ENCODE measurements around the gene ME2. TPM values are rescaled to one million over a fixed set of nuclear protein-coding genes. Genes with fewer than 3 reads are reported as not detected.
"Not testable (repeated sequence)": the region's sequence is repeated elsewhere in the genome, so short reads cannot be mapped to it uniquely, and the experiment has no call there.

ME2 gene
- total and polyA plus RNA-seq, 4 donors: 13.5 to 41.3 (median 35.2) TPM

GRCh38 chr18:50969448-50969847 is 90.5 kb downstream of the ME2 start:
- H3K9me3 ChIP-seq (ENCODE audit: control insufficient read depth, low read length): no peaks in the 10 kb centered on the region
- DNase-seq (no peak), ATAC-seq (ENCODE audit: low FRiP score) (no peak)
- H3K27ac ChIP-seq (ENCODE audit: low read depth in 1 of 2, low read length in 2 of 2): no peak overlapping the region
- no peaks in the 10 kb centered on the region for H3K36me3 ChIP-seq (ENCODE audit: control insufficient read depth in 1 of 2, insufficient read depth in 2 of 2, low read length in 1 of 2)
- H3K4me1 ChIP-seq (ENCODE audit: control insufficient read depth in 1 of 2, insufficient read depth in 2 of 2, low read length in 2 of 2): peaks cover 0 to 7% of the 10 kb centered on the region in 2 donors
- no peak overlapping the region for H3K4me3 ChIP-seq (ENCODE audit: low read length in 2 of 2)
- H3K27me3 ChIP-seq (ENCODE audit: control insufficient read depth in 1 of 2, insufficient read depth in 2 of 2, low read length in 1 of 2): no peaks in the 10 kb centered on the region
- intact Hi-C loops (cut with DNase I): loop anchor here (5.0 kb wide), 2 partner anchors 63 to 83 kb away; partner anchors contain the start of gene SMAD4 (in 1 of the 2)
- 81 to 85% methylated on average over 5 of the region's 5 CpGs for WGBS, 2 donors

GRCh38 chr18:50970006-50970405 is 91.1 kb downstream of the ME2 start:
- Histone ChIP-seq H3K9me3 (ENCODE audit: control insufficient read depth, low read length) (no peaks in the 10 kb centered on the region), H3K36me3 (ENCODE audit: control insufficient read depth in 1 of 2, insufficient read depth in 2 of 2, low read length in 1 of 2) (peaks cover 0 to 2% of the 10 kb centered on the region in 2 donors), H3K27me3 (ENCODE audit: control insufficient read depth in 1 of 2, insufficient read depth in 2 of 2, low read length in 1 of 2) (no peaks in the 10 kb centered on the region), H3K4me1 (ENCODE audit: control insufficient read depth in 1 of 2, insufficient read depth in 2 of 2, low read length in 2 of 2) (peaks cover 0 to 7% of the 10 kb centered on the region in 2 donors), H3K27ac (ENCODE audit: low read depth in 1 of 2, low read length in 2 of 2) (no peak overlapping the region), H3K4me3 (ENCODE audit: low read length in 2 of 2) (no peak overlapping the region)
- ATAC-seq (ENCODE audit: low FRiP score): no peak
- intact Hi-C loops (cut with DNase I): no loop called here
- 35 to 44% methylated on average over 2 of the region's 2 CpGs for WGBS, 2 donors
- no peak for DNase-seq

- H3K4me3 ChIP-seq (ENCODE audit: low read length in 2 of 2); H3K27me3 ChIP-seq (ENCODE audit: control insufficient read depth in 1 of 2, insufficient read depth in 2 of 2, low read length in 1 of 2); H3K9me3 ChIP-seq (ENCODE audit: control insufficient read depth, low read length); DNase-seq; H3K27ac ChIP-seq (ENCODE audit: low read depth in 1 of 2, low read length in 2 of 2); H3K4me1 ChIP-seq (ENCODE audit: control insufficient read depth in 1 of 2, insufficient read depth in 2 of 2, low read length in 2 of 2); H3K36me3 ChIP-seq (ENCODE audit: control insufficient read depth in 1 of 2, insufficient read depth in 2 of 2, low read length in 1 of 2); intact Hi-C loops (cut with DNase I); ATAC-seq (ENCODE audit: low FRiP score): not testable (repeated sequence)
- 77 to 85% methylated on average over 5 of the region's 5 CpGs for WGBS, 2 donors
These were observed 93.5 kb downstream of the ME2 start for GRCh38 chr18:50972404-50972803.

GRCh38 chr18:50973367-50974126 is 94.6 kb downstream of the ME2 start:
- no peaks in the 10 kb centered on the region for H3K27me3 ChIP-seq (ENCODE audit: control insufficient read depth in 1 of 2, insufficient read depth in 2 of 2, low read length in 1 of 2)
- WGBS, 2 donors: 78 to 82% methylated on average over 4 of the region's 4 CpGs
- no peak overlapping the region for H3K4me3 ChIP-seq (ENCODE audit: low read length in 2 of 2)
- ATAC-seq (ENCODE audit: low FRiP score): no peak
- H3K36me3 ChIP-seq (ENCODE audit: control insufficient read depth in 1 of 2, insufficient read depth in 2 of 2, low read length in 1 of 2): peaks cover 0 to 4% of the 10 kb centered on the region in 2 donors
- intact Hi-C loops (cut with DNase I): no loop called here
- H3K27ac ChIP-seq (ENCODE audit: low read depth in 1 of 2, low read length in 2 of 2): no peak overlapping the region
- peaks cover 0 to 7% of the 10 kb centered on the region in 2 donors for H3K4me1 ChIP-seq (ENCODE audit: control insufficient read depth in 1 of 2, insufficient read depth in 2 of 2, low read length in 2 of 2)
- DNase-seq: no peak
- no peaks in the 10 kb centered on the region for H3K9me3 ChIP-seq (ENCODE audit: control insufficient read depth, low read length)

- ATAC-seq (ENCODE audit: low FRiP score) (no peak), DNase-seq (no peak)
- WGBS, 2 donors: 81 to 95% methylated on average over 5 of the region's 5 CpGs
- Histone ChIP-seq H3K4me1 (ENCODE audit: control insufficient read depth in 1 of 2, insufficient read depth in 2 of 2, low read length in 2 of 2) (no peaks in the 10 kb centered on the region), H3K4me3 (ENCODE audit: low read length in 2 of 2) (no peak overlapping the region), H3K27me3 (ENCODE audit: control insufficient read depth in 1 of 2, insufficient read depth in 2 of 2, low read length in 1 of 2) (no peaks in the 10 kb centered on the region), H3K36me3 (ENCODE audit: control insufficient read depth in 1 of 2, insufficient read depth in 2 of 2, low read length in 1 of 2) (peaks cover 0 to 7% of the 10 kb centered on the region in 2 donors), H3K27ac (ENCODE audit: low read depth in 1 of 2, low read length in 2 of 2) (no peak overlapping the region), H3K9me3 (ENCODE audit: control insufficient read depth, low read length) (no peaks in the 10 kb centered on the region)
- intact Hi-C loops (cut with DNase I): no loop called here
These were observed 98.3 kb downstream of the ME2 start for GRCh38 chr18:50977037-50977760.

- intact Hi-C loops (cut with DNase I): no loop called here
- peaks cover 3 to 4% of the 10 kb centered on the region in 2 donors for H3K36me3 ChIP-seq (ENCODE audit: control insufficient read depth in 1 of 2, insufficient read depth in 2 of 2, low read length in 1 of 2)
- ATAC-seq (ENCODE audit: low FRiP score) (no peak), DNase-seq (no peak)
- H3K4me1 ChIP-seq (ENCODE audit: control insufficient read depth in 1 of 2, insufficient read depth in 2 of 2, low read length in 2 of 2): no peaks in the 10 kb centered on the region
- H3K9me3 ChIP-seq (ENCODE audit: control insufficient read depth, low read length): no peaks in the 10 kb centered on the region
- no peak overlapping the region for H3K27ac ChIP-seq (ENCODE audit: low read depth in 1 of 2, low read length in 2 of 2)
- H3K4me3 ChIP-seq (ENCODE audit: low read length in 2 of 2): no peak overlapping the region
- 76 to 83% methylated on average over 1 of the region's 1 CpG for WGBS, 2 donors
- H3K27me3 ChIP-seq (ENCODE audit: control insufficient read depth in 1 of 2, insufficient read depth in 2 of 2, low read length in 1 of 2): no peaks in the 10 kb centered on the region
These were observed 102.5 kb downstream of the ME2 start for GRCh38 chr18:50981381-50981780.

- H3K9me3 ChIP-seq (ENCODE audit: control insufficient read depth, low read length): no peaks in the 10 kb centered on the region
- intact Hi-C loops (cut with DNase I): no loop called here
- H3K4me3 ChIP-seq (ENCODE audit: low read length in 2 of 2): no peak overlapping the region
- peaks cover 3% of the 10 kb centered on the region in 2 donors for H3K36me3 ChIP-seq (ENCODE audit: control insufficient read depth in 1 of 2, insufficient read depth in 2 of 2, low read length in 1 of 2)
- H3K4me1 ChIP-seq (ENCODE audit: control insufficient read depth in 1 of 2, insufficient read depth in 2 of 2, low read length in 2 of 2): no peaks in the 10 kb centered on the region
- 46 to 60% methylated on average over 8 of the region's 8 CpGs for WGBS, 2 donors
- H3K27me3 ChIP-seq (ENCODE audit: control insufficient read depth in 1 of 2, insufficient read depth in 2 of 2, low read length in 1 of 2): no peaks in the 10 kb centered on the region
- DNase-seq: no peak
- ATAC-seq (ENCODE audit: low FRiP score): no peak
- H3K27ac ChIP-seq (ENCODE audit: low read depth in 1 of 2, low read length in 2 of 2): no peak overlapping the region
These were observed 103.3 kb downstream of the ME2 start for GRCh38 chr18:50982086-50982801.

- H3K36me3 ChIP-seq (ENCODE audit: control insufficient read depth in 1 of 2, insufficient read depth in 2 of 2, low read length in 1 of 2): peaks cover 3% of the 10 kb centered on the region in 2 donors
- H3K27me3 ChIP-seq (ENCODE audit: control insufficient read depth in 1 of 2, insufficient read depth in 2 of 2, low read length in 1 of 2): no peaks in the 10 kb centered on the region
- no peaks in the 10 kb centered on the region for H3K9me3 ChIP-seq (ENCODE audit: control insufficient read depth, low read length)
- H3K27ac ChIP-seq (ENCODE audit: low read depth in 1 of 2, low read length in 2 of 2): no peak overlapping the region
- ATAC-seq (ENCODE audit: low FRiP score) (no peak), DNase-seq (no peak)
- 92 to 93% methylated on average over 3 of the region's 3 CpGs for whole genome bisulfite sequencing, 2 donors
- H3K4me1 ChIP-seq (ENCODE audit: control insufficient read depth in 1 of 2, insufficient read depth in 2 of 2, low read length in 2 of 2): no peaks in the 10 kb centered on the region
- H3K4me3 ChIP-seq (ENCODE audit: low read length in 2 of 2): no peak overlapping the region
- intact Hi-C loops (cut with DNase I): no loop called here
These were observed 103.9 kb downstream of the ME2 start for GRCh38 chr18:50982802-50983179.
